Measurements from ENCODE around the gene SUMO1. TPM values are rescaled to one million over a fixed set of nuclear protein-coding genes. Genes with fewer than 3 reads are reported as not detected.

The SUMO1 gene
- total and polyA plus RNA-seq, 2 donors (not counting 1 experiment from before 2014, with no cell fraction given), result 15.6 to 60.0 TPM

- CTCF ChIA-PET, result no interaction called here
- Histone ChIP-seq H3K27me3 (replicated peaks in 1 of 4; ENCODE audit: control extremely low read depth in 1 of 4, control insufficient read depth in 3 of 4, insufficient read depth in 4 of 4, low read length in 3 of 4) (no peaks in the 10 kb centered on the region), H3K9ac (ENCODE audit: low read length) (no peak overlapping the region), H3K4me3 (ENCODE audit: control extremely low read depth in 1 of 5, extremely low read depth in 1 of 5, insufficient read depth in 1 of 5, low read depth in 2 of 5, low read length in 4 of 5) (no peak overlapping the region), H4K20me1 (ENCODE audit: control insufficient read depth, insufficient read depth, low read length, poor library complexity, severe bottlenecking) (no peaks in the 10 kb centered on the region), H3K79me2 (ENCODE audit: control insufficient read depth, insufficient read depth, low read length) (no peaks in the 10 kb centered on the region), H3K27ac (ENCODE audit: low read length in 2 of 2) (no peak overlapping the region), H3K9me3 (ENCODE audit: control extremely low read depth in 1 of 3, control insufficient read depth in 2 of 3, insufficient read depth in 1 of 3, low read length in 2 of 3) (no peaks in the 10 kb centered on the region), H2AFZ (ENCODE audit: insufficient read depth, low read depth, low read length, poor library complexity, severe bottlenecking) (no peak overlapping the region), H3K4me1 (ENCODE audit: control insufficient read depth in 2 of 2, insufficient read depth in 2 of 2, low read length in 2 of 2) (no peaks in the 10 kb centered on the region), H3K4me2 (replicated peaks; ENCODE audit: low read depth, low read length, poor library complexity, severe bottlenecking) (no peak overlapping the region), H3K36me3 (replicated peaks in 1 of 2; ENCODE audit: control extremely low read depth in 1 of 2, control insufficient read depth in 1 of 2, extremely low read depth in 1 of 2, insufficient read depth in 2 of 2, low read length in 1 of 2) (no peaks in the 10 kb centered on the region)
- ATAC-seq (ENCODE audit: low read depth) (no peak), DNase-seq (no peak)
- H3K27me3 Mint-ChIP-seq, result no peaks in the 10 kb centered on the region
- no peak for TF ChIP-seq CTCF (IDR thresholded peaks at IDR 0.05)
- no peak for TF ChIP-seq EZH2 (IDR thresholded peaks at IDR 0.05; ENCODE audit: borderline replicate concordance, insufficient read depth, low read depth, low read length, poor library complexity, severe bottlenecking)
- H3K27ac Mint-ChIP-seq, result no peak overlapping the region
- H3K4me1 Mint-ChIP-seq, result no peaks in the 10 kb centered on the region
- WGBS (ENCODE audit: insufficient coverage), result 100% methylated on average over 1 of the region's 3 CpGs
- no peaks in the 10 kb centered on the region for H3K9me3 Mint-ChIP-seq (ENCODE audit: insufficient read depth)
- no peak overlapping the region for H3K4me3 Mint-ChIP-seq
- POLR2A ChIA-PET, result interaction anchor here (0.6 kb wide), 1 partner anchor 9 kb away, joined by 4 read pairs; no protein-coding TSS in a partner anchor
- intact Hi-C loops (cut with micrococcal nuclease), result no loop called here
Observed at GRCh38 chr2:202194418-202194817, 44.0 kb downstream of the SUMO1 start.

GRCh38 chr2:202193881-202194353, 44.5 kb downstream of the SUMO1 start:
- Histone ChIP-seq H3K4me1 (ENCODE audit: control insufficient read depth in 2 of 2, insufficient read depth in 2 of 2, low read length in 2 of 2) (no peaks in the 10 kb centered on the region), H3K9me3 (ENCODE audit: control extremely low read depth in 1 of 3, control insufficient read depth in 2 of 3, insufficient read depth in 1 of 3, low read length in 2 of 3) (no peaks in the 10 kb centered on the region), H3K9ac (ENCODE audit: low read length) (no peak overlapping the region), H2AFZ (ENCODE audit: insufficient read depth, low read depth, low read length, poor library complexity, severe bottlenecking) (no peak overlapping the region), H3K4me3 (ENCODE audit: control extremely low read depth in 1 of 5, extremely low read depth in 1 of 5, insufficient read depth in 1 of 5, low read depth in 2 of 5, low read length in 4 of 5) (no peak overlapping the region), H3K79me2 (ENCODE audit: control insufficient read depth, insufficient read depth, low read length) (no peaks in the 10 kb centered on the region), H3K36me3 (replicated peaks in 1 of 2; ENCODE audit: control extremely low read depth in 1 of 2, control insufficient read depth in 1 of 2, extremely low read depth in 1 of 2, insufficient read depth in 2 of 2, low read length in 1 of 2) (no peaks in the 10 kb centered on the region), H3K27me3 (replicated peaks in 1 of 4; ENCODE audit: control extremely low read depth in 1 of 4, control insufficient read depth in 3 of 4, insufficient read depth in 4 of 4, low read length in 3 of 4) (no peaks in the 10 kb centered on the region), H3K27ac (ENCODE audit: low read length in 2 of 2) (no peak overlapping the region), H3K4me2 (replicated peaks; ENCODE audit: low read depth, low read length, poor library complexity, severe bottlenecking) (no peak overlapping the region), H4K20me1 (ENCODE audit: control insufficient read depth, insufficient read depth, low read length, poor library complexity, severe bottlenecking) (no peaks in the 10 kb centered on the region)
- WGBS (ENCODE audit: insufficient coverage), result 94% methylated on average over 6 of the region's 7 CpGs
- Mint-ChIP-seq H3K4me1 (no peaks in the 10 kb centered on the region), H3K4me3 (no peak overlapping the region), H3K9me3 (ENCODE audit: insufficient read depth) (no peaks in the 10 kb centered on the region), H3K27me3 (no peaks in the 10 kb centered on the region), H3K27ac (no peak overlapping the region)
- intact Hi-C loops (cut with micrococcal nuclease), result no loop called here
- TF ChIP-seq CTCF (IDR thresholded peaks at IDR 0.05) (no peak), EZH2 (IDR thresholded peaks at IDR 0.05; ENCODE audit: borderline replicate concordance, insufficient read depth, low read depth, low read length, poor library complexity, severe bottlenecking) (no peak)
- no peak for DNase-seq
- POLR2A ChIA-PET, result interaction anchor here (0.6 kb wide), 1 partner anchor 10 kb away, joined by 4 read pairs; no protein-coding TSS in a partner anchor
- CTCF ChIA-PET, result no interaction called here
- ATAC-seq (ENCODE audit: low read depth), result no peak

Measured in B cell (primary cell).